Endothelial cell of umbilical vein (primary cell): ENCODE data around the gene RPA1. TPM values are rescaled to one million over a fixed set of nuclear protein-coding genes. Genes with fewer than 3 reads are reported as not detected.
A peak's percentile ranks its signal among the peaks of the same experiment; 100 is the strongest.

Source experiments
- BruUV-seq: library from RNA; stranded (reverse); fragments of 400-500 nt; replicated peaks from 2 replicates; lab custom pipeline; 2021; lab: Mats Ljungman, UMichigan
- CTCF ChIA-PET: fragments of 300-600, 350-600 bp; sonication (Branson Sonifier 250); formaldehyde crosslinking; loops from one replicate; lab custom pipeline; 2021; ENCODE audit warnings: antibody characterized with exemption, inconsistent platforms; lab: Charles Lee
- POLR2A ChIA-PET: fragments of 300-600, 350-600 bp; sonication (Branson Sonifier 250); formaldehyde crosslinking; loops from one replicate; lab custom pipeline; 2021; ENCODE audit warnings: antibody characterized with exemption, inconsistent platforms; lab: Charles Lee
- DNase-seq: peaks from one replicate; pipeline ENCODE4 v3.0.0-alpha.2; 2011; ENCODE audit warnings: low read depth, low spot score
- FAIRE-seq: peaks from 2 replicates; lab custom pipeline; 2011; peaks lifted over from hg19 to GRCh38; lab: Jason Lieb, UNC
- H2AFZ ChIP-seq: 2 replicates; pipeline ENCODE4 v1.6.0; 2012; ENCODE audit warnings: low read depth, low read length, control low read depth, inconsistent platforms
- H3K27ac ChIP-seq: 2 replicates; pipeline ENCODE4 v1.5.1; 2011; ENCODE audit warnings: low read depth, mild to moderate bottlenecking, control low read depth, low read length, moderate library complexity; ENCODE audit not compliant: insufficient read depth
- H3K27me3 ChIP-seq, 2 experiments: 2 replicates each; pipeline versions ENCODE4 v1.6.0 to v1.6.1; 2011; ENCODE audit warnings: low read length in 2 of 2, mixed read lengths in 1 of 2; ENCODE audit not compliant: control insufficient read depth in 2 of 2, insufficient read depth in 2 of 2
- H3K36me3 ChIP-seq, 2 experiments: 2 replicates in 1 of 2; 3 replicates in 1 of 2; pipeline ENCODE4 v1.5.1; 2011; ENCODE audit warnings: low read length in 2 of 2, mild to moderate bottlenecking in 1 of 2, moderate library complexity in 1 of 2; ENCODE audit not compliant: control insufficient read depth in 2 of 2, insufficient read depth in 2 of 2; ENCODE audit errors: extremely low read depth in 1 of 2
- H3K4me1 ChIP-seq: 3 replicates; pipeline ENCODE4 v1.5.1; 2011; ENCODE audit warnings: mild to moderate bottlenecking, low read length; ENCODE audit not compliant: control insufficient read depth, insufficient read depth; ENCODE audit errors: extremely low read depth
- H3K4me2 ChIP-seq: 2 replicates; pipeline ENCODE4 v1.6.1; 2011; ENCODE audit warnings: low read length, control low read depth, mixed read lengths; ENCODE audit not compliant: insufficient read depth
- H3K4me3 ChIP-seq, 3 experiments: fragments of 200-600 bp in 1 of 3; sonication (generic), shearing (Covaris generic) in 1 of 3; replicated peaks in 1 of 3; 2 replicates each; pipeline ENCODE4 v1.5.1; 2011 to 2016; ENCODE audit warnings: control low read depth in 3 of 3, low read length in 3 of 3, mild to moderate bottlenecking in 2 of 3, inconsistent platforms in 1 of 3, low read depth in 1 of 3, moderate library complexity in 1 of 3; ENCODE audit not compliant: insufficient read depth in 1 of 3
- H3K79me2 ChIP-seq: 2 replicates; pipeline ENCODE4 v1.6.0; 2012; ENCODE audit warnings: low read length, inconsistent platforms; ENCODE audit not compliant: control insufficient read depth, insufficient read depth
- H3K9ac ChIP-seq: replicated peaks from 2 replicates; pipeline ENCODE3; 2011; ENCODE audit warnings: low read length, control low read depth; ENCODE audit not compliant: insufficient read depth; ENCODE audit errors: extremely low read depth
- H3K9me1 ChIP-seq: replicated peaks from 3 replicates; pipeline ENCODE4 v1.6.0; 2011; ENCODE audit warnings: mild to moderate bottlenecking, low read length; ENCODE audit not compliant: control insufficient read depth, insufficient read depth; ENCODE audit errors: extremely low read depth
- H3K9me3 ChIP-seq: replicated peaks from 2 replicates; pipeline ENCODE4 v1.5.1; 2012; ENCODE audit warnings: low read length, inconsistent platforms; ENCODE audit not compliant: control insufficient read depth, insufficient read depth
- H4K20me1 ChIP-seq: replicated peaks from 2 replicates; pipeline ENCODE3; 2011; ENCODE audit warnings: mild to moderate bottlenecking, low read length; ENCODE audit not compliant: control insufficient read depth, insufficient read depth; ENCODE audit errors: extremely low read depth
- EZH2 ChIP-seq: IDR thresholded peaks from 2 replicates; pipeline ENCODE4 v1.6.1; 2012; ENCODE audit warnings: borderline replicate concordance, low read depth, mild to moderate bottlenecking, moderate library complexity, low read length, inconsistent platforms; ENCODE audit not compliant: severe bottlenecking
- FOS ChIP-seq: IDR thresholded peaks from 2 replicates; pipeline ENCODE4 v1.6.1; 2011; ENCODE audit warnings: mild to moderate bottlenecking, low read length, moderate library complexity, borderline replicate concordance; ENCODE audit not compliant: insufficient read depth
- GATA2 ChIP-seq: IDR thresholded peaks from 2 replicates; pipeline ENCODE4 v1.7.0; 2011; ENCODE audit warnings: low read depth, mild to moderate bottlenecking, moderate library complexity, mixed read lengths, low read length; ENCODE audit not compliant: insufficient read length, insufficient read depth
- JUN ChIP-seq: IDR thresholded peaks from 2 replicates; pipeline ENCODE4 v1.6.1; 2011; ENCODE audit warnings: borderline replicate concordance, low read depth; ENCODE audit not compliant: insufficient read length, insufficient read depth
- MYC ChIP-seq: IDR thresholded peaks from one replicate; pipeline ENCODE4 v1.6.1; 2011; ENCODE audit warnings: mild to moderate bottlenecking, low read depth, low read length
- POLR2A ChIP-seq: IDR thresholded peaks from 2 replicates; pipeline ENCODE4 v1.6.1; 2012; ENCODE audit warnings: low read depth, mild to moderate bottlenecking, control low read depth, low read length
- POLR2AphosphoS5 ChIP-seq: IDR thresholded peaks from 2 replicates; pipeline ENCODE4 v1.6.1; 2012; ENCODE audit warnings: low read depth, mild to moderate bottlenecking, control low read depth, low read length, moderate library complexity; ENCODE audit not compliant: insufficient read depth
- dilution Hi-C: fragments of 300-500 bp; cut with MboI; formaldehyde crosslinking; loops from one replicate; pipeline ENCODE4 v1.15.0; 2019; ENCODE audit warnings: low sequenced_read_pairs; ENCODE audit not compliant: extremely low pct_ligation_motif_present
- intact Hi-C: fragments of 100-400 bp; cut with micrococcal nuclease; formaldehyde crosslinking; loops from one replicate; pipeline ENCODE4 v1.10.0; 2022
- polyA plus RNA-seq, 4 experiments: library from polyadenylated mRNA; depleted of rRNA in 3 of 4; stranded (reverse) in 3 of 4; unstranded in 1 of 4; fragments of >200 nt; gene quantifications; 2 replicates each; pipeline versions ENCODE4 v1.2.1 to v1.2.3, GENCODE V29; 2011 to 2012; ENCODE audit warnings: missing spikeins in 1 of 4
- total RNA-seq: library from RNA; stranded (reverse); gene quantifications from 2 replicates; pipeline ENCODE4 v1.2.3, GENCODE V29; 2021
- TF ChIP-seq, protein P1 (sequence below), 2 donors: IDR thresholded peaks; 1 replicate in 1 of 2; 2 replicates in 1 of 2; pipeline ENCODE4 v1.5.1; 2011; ENCODE audit warnings: low read length in 2 of 2, mild to moderate bottlenecking in 2 of 2, moderate library complexity in 2 of 2, control low read depth in 1 of 2, inconsistent platforms in 1 of 2, low read depth in 1 of 2; ENCODE audit not compliant: insufficient read depth in 1 of 2; ENCODE audit errors: extremely low read depth in 1 of 2

Gene RPA1
- total and polyA plus RNA-seq, 2 donors (not counting 3 experiments of a cell fraction or from before 2014, with no cell fraction given) = 50.5 to 123 TPM

GRCh38 chr17:1904273-1905182 is 74.7 kb downstream of the RPA1 start:
- no peak overlapping the region for H3K4me3 ChIP-seq
- no peaks in the 10 kb centered on the region for H3K9me1 ChIP-seq
- H3K4me1 ChIP-seq = peaks cover 5% of the 10 kb centered on the region
- no peak overlapping the region for H3K27ac ChIP-seq
- dilution Hi-C loops = no loop called here
- no peak overlapping the region for H3K4me2 ChIP-seq
- TF ChIP-seq POLR2AphosphoS5 = no peak
- no peak for TF ChIP-seq GATA2
- H2AFZ ChIP-seq = no peak overlapping the region
- ChIA-PET CTCF (no interaction called here), POLR2A (interaction anchor here (0.5 kb wide), 2 partner anchors 73 to 189 kb away, joined by 3 to 7 read pairs; no protein-coding TSS in a partner anchor)
- no peaks in the 10 kb centered on the region for H4K20me1 ChIP-seq
- FAIRE-seq (no peak), DNase-seq (no peak)
- H3K36me3 ChIP-seq = no peaks in the 10 kb centered on the region
- intact Hi-C loops = no loop called here
- H3K9me3 ChIP-seq = no peaks in the 10 kb centered on the region
- no peak overlapping the region for H3K9ac ChIP-seq
- peaks cover 24 to 40% of the 10 kb centered on the region in 2 experiments for H3K27me3 ChIP-seq
- no TSS peak for BruUV-seq
- H3K79me2 ChIP-seq = no peaks in the 10 kb centered on the region

DNA sequence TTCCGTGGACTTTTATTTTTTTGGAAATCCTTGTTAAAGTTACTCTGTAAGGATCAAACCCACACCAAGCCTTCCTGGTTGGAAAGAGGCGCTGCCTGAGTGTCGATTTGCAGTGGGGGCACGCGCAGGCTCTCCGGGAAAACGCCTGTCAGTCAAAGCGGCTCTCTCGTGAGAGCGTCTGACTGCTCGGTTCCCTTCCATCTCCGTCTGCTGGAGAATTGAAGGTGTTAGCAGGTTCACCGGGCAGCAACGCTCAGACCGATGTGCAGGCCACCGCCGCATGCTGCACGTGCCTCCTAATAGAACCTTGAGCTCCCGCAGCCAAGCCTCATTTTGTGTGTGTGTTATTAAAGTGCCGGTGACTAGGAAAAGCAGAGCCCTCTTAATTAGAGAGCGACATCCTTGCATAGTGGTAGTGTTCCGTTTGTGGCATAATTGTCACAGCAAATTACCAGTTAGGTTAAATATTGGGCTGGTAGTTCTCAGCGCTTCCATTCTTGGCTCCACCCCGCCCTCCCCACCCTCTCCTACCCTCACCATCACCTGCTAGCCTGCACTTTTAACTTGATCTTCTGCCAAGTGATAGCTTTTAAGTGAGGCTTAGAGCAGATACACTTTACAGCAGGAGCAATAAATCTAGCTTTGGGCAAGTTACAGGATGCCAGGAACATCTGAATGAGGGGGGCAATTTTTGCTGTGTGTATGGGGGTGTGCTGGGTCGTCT is 75.5 kb downstream of the RPA1 start:
- DNase-seq (no peak), FAIRE-seq (no peak)
- no TSS peak for BruUV-seq
- Histone ChIP-seq H3K9me3 (no peaks in the 10 kb centered on the region), H3K79me2 (no peaks in the 10 kb centered on the region), H3K36me3 (no peaks in the 10 kb centered on the region), H3K9me1 (no peaks in the 10 kb centered on the region), H3K4me3 (no peak overlapping the region), H3K27ac (no peak overlapping the region), H3K4me1 (peaks cover 5% of the 10 kb centered on the region), H3K27me3 (peaks cover 31 to 48% of the 10 kb centered on the region in 2 experiments), H2AFZ (peak overlapping the region; percentile 26), H4K20me1 (no peaks in the 10 kb centered on the region), H3K4me2 (no peak overlapping the region), H3K9ac (no peak overlapping the region)
- TF ChIP-seq FOS (no peak), POLR2A (no peak), GATA2 (no peak), EZH2 (no peak), JUN (no peak), MYC (no peak)
- TF ChIP-seq, protein P1, sequence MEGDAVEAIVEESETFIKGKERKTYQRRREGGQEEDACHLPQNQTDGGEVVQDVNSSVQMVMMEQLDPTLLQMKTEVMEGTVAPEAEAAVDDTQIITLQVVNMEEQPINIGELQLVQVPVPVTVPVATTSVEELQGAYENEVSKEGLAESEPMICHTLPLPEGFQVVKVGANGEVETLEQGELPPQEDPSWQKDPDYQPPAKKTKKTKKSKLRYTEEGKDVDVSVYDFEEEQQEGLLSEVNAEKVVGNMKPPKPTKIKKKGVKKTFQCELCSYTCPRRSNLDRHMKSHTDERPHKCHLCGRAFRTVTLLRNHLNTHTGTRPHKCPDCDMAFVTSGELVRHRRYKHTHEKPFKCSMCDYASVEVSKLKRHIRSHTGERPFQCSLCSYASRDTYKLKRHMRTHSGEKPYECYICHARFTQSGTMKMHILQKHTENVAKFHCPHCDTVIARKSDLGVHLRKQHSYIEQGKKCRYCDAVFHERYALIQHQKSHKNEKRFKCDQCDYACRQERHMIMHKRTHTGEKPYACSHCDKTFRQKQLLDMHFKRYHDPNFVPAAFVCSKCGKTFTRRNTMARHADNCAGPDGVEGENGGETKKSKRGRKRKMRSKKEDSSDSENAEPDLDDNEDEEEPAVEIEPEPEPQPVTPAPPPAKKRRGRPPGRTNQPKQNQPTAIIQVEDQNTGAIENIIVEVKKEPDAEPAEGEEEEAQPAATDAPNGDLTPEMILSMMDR (IDR thresholded peaks at IDR 0.05; ENCODE audit: extremely low read depth in 1 of 2, insufficient read depth in 1 of 2, low read depth in 1 of 2, low read length in 2 of 2) = no peak
- intact Hi-C loops = no loop called here
- ChIA-PET CTCF (interaction anchor here (0.6 to 1.3 kb wide), 2 partner anchors 24 to 40 kb away, joined by 3 to 4 read pairs; no protein-coding TSS in a partner anchor), POLR2A (interaction anchor here (0.5 kb wide), 1 partner anchor 74 kb away, joined by 7 read pairs; no protein-coding TSS in a partner anchor)
- dilution Hi-C loops = no loop called here
